GM21786 (cell line): Measurements from ENCODE around the gene AVPR1B.

Experiments
- ATAC-seq: cut with Tn5 transposase; IDR thresholded peaks from one replicate; pipeline ENCODE4 v1.9.1; 2021; ENCODE audit not compliant: unreplicated experiment

AVPR1B gene

GRCh38 chr1:206117151-206117948 is at the start of gene AVPR1B:
TSS of gene AVPR1B (minus strand) at chr1:206117388. CDS start at chr1:206116890, 498 bp downstream.
- no peak for ATAC-seq

GRCh38 chr1:206145771-206146290 is 28.6 kb upstream of the AVPR1B start:
- ATAC-seq, result no peak

- no peak for ATAC-seq
Measured at GRCh38 chr1:206144605-206145004, 27.4 kb upstream of the AVPR1B start.

GRCh38 chr1:206143537-206144172 is 26.5 kb upstream of the AVPR1B start:
- ATAC-seq, result no peak

GRCh38 chr1:206142770-206143169 is 25.6 kb upstream of the AVPR1B start:
- ATAC-seq, result no peak

GRCh38 chr1:206142011-206142410 is 24.8 kb upstream of the AVPR1B start:
- ATAC-seq, result no peak

- ATAC-seq, result no peak
Measured at GRCh38 chr1:206136241-206136640, 19.1 kb upstream of the AVPR1B start.

- no peak for ATAC-seq
Measured at GRCh38 chr1:206135248-206135647, 18.1 kb upstream of the AVPR1B start.

GRCh38 chr1:206133751-206134415 is 16.7 kb upstream of the AVPR1B start:
- no peak for ATAC-seq

GRCh38 chr1:206131037-206131436 is 13.8 kb upstream of the AVPR1B start:
- ATAC-seq, result no peak

- no peak for ATAC-seq
Measured at GRCh38 chr1:206128196-206128595, 11.0 kb upstream of the AVPR1B start.

GRCh38 chr1:206127336-206127735 is 10.1 kb upstream of the AVPR1B start:
- ATAC-seq, result no peak

GRCh38 chr1:206125346-206125745 is 8.2 kb upstream of the AVPR1B start:
- ATAC-seq, result no peak

GRCh38 chr1:206122686-206123085 is 5.5 kb upstream of the AVPR1B start:
- ATAC-seq, result no peak

- no peak for ATAC-seq
Measured at GRCh38 chr1:206121269-206121668, 4.1 kb upstream of the AVPR1B start.

- no peak for ATAC-seq
Measured at GRCh38 chr1:206120406-206120805, 3.2 kb upstream of the AVPR1B start.

GRCh38 chr1:206116873-206117150 is 376 bp downstream of the AVPR1B start:
- ATAC-seq, result no peak

GRCh38 chr1:206116191-206116872 is 856 bp downstream of the AVPR1B start:
- no peak for ATAC-seq

GRCh38 chr1:206115791-206116190 is 1.4 kb downstream of the AVPR1B start:
- no peak for ATAC-seq

- no peak for ATAC-seq
Measured at GRCh38 chr1:206114692-206115640, 2.2 kb downstream of the AVPR1B start.
